Keratinocyte (primary cell): Measurements from ENCODE around the gene PRSS58. TPM values are rescaled to one million over a fixed set of nuclear protein-coding genes. Genes with fewer than 3 reads are reported as not detected.
A peak's percentile ranks its signal among the peaks of the same experiment; 100 is the strongest.

Experiments used
- DNase-seq: peaks from one replicate; pipeline ENCODE4 v3.0.0-alpha.2; 2011; ENCODE audit warnings: low read depth, missing footprints, low spot score
- FAIRE-seq: peaks from 2 replicates; lab custom pipeline; 2011; peaks lifted over from hg19 to GRCh38; lab: Jason Lieb, UNC
- H2AFZ ChIP-seq: 2 replicates; pipeline ENCODE4 v1.6.0; 2012; ENCODE audit warnings: low read length, control low read depth, inconsistent platforms; ENCODE audit not compliant: control insufficient read depth
- H3K27ac ChIP-seq: 2 replicates; pipeline ENCODE4 v1.5.1; 2011; ENCODE audit warnings: low read length; ENCODE audit not compliant: control insufficient read depth, insufficient read depth
- H3K27me3 ChIP-seq: 3 replicates; pipeline ENCODE4 v1.6.0; 2011; ENCODE audit warnings: low read length; ENCODE audit not compliant: control insufficient read depth, insufficient read depth; ENCODE audit errors: extremely low read depth
- H3K36me3 ChIP-seq, 2 experiments: 2 replicates in 1 of 2; 3 replicates in 1 of 2; pipeline ENCODE4 v1.5.1; 2011; ENCODE audit warnings: low read length in 2 of 2, mild to moderate bottlenecking in 1 of 2; ENCODE audit not compliant: control insufficient read depth in 2 of 2, insufficient read depth in 2 of 2; ENCODE audit errors: extremely low read depth in 1 of 2
- H3K4me1 ChIP-seq: 3 replicates; pipeline ENCODE4 v1.5.1; 2011; ENCODE audit warnings: low read length; ENCODE audit not compliant: control insufficient read depth, insufficient read depth; ENCODE audit errors: extremely low read depth
- H3K4me2 ChIP-seq: 3 replicates; pipeline ENCODE4 v1.6.0; 2011; ENCODE audit warnings: low read depth, low read length; ENCODE audit not compliant: control insufficient read depth, insufficient read depth; ENCODE audit errors: extremely low read depth
- H3K4me3 ChIP-seq, 3 experiments: fragments of 200-600 bp in 1 of 3; sonication (generic) in 1 of 3; 2 replicates in 2 of 3; 3 replicates in 1 of 3; pipeline ENCODE4 v1.5.1; 2011 to 2016; ENCODE audit warnings: low read length in 3 of 3, mild to moderate bottlenecking in 3 of 3, control low read depth in 2 of 3, inconsistent platforms in 1 of 3, low read depth in 1 of 3, mixed read lengths in 1 of 3, mixed run types in 1 of 3, moderate library complexity in 1 of 3; ENCODE audit not compliant: control insufficient read depth in 2 of 3, insufficient read depth in 2 of 3; ENCODE audit errors: extremely low read depth in 1 of 3
- H3K79me2 ChIP-seq: 2 replicates; pipeline ENCODE4 v1.6.0; 2012; ENCODE audit warnings: low read length; ENCODE audit not compliant: control insufficient read depth, insufficient read depth
- H3K9ac ChIP-seq: 3 replicates; pipeline ENCODE4 v1.6.0; 2011; ENCODE audit warnings: low read length; ENCODE audit not compliant: control insufficient read depth, insufficient read depth; ENCODE audit errors: extremely low read depth
- H3K9me1 ChIP-seq: 3 replicates; pipeline ENCODE4 v1.6.0; 2011; ENCODE audit warnings: low read length; ENCODE audit not compliant: control insufficient read depth, insufficient read depth; ENCODE audit errors: extremely low read depth
- H3K9me3 ChIP-seq: 2 replicates; pipeline ENCODE4 v1.5.1; 2012; ENCODE audit warnings: low read depth, low read length; ENCODE audit not compliant: control insufficient read depth
- H4K20me1 ChIP-seq: 3 replicates; pipeline ENCODE4 v1.6.0; 2011; ENCODE audit warnings: low read length; ENCODE audit not compliant: control insufficient read depth, insufficient read depth; ENCODE audit errors: extremely low read depth
- EZH2 ChIP-seq: IDR thresholded peaks from one replicate; pipeline ENCODE4 v1.6.1; 2012; ENCODE audit warnings: inconsistent platforms, mild to moderate bottlenecking, low read length, moderate library complexity
- dilution Hi-C: fragments of 300-500 bp; cut with MboI; formaldehyde crosslinking; loops from one replicate; pipeline ENCODE4 v1.7.0; 2020; ENCODE audit warnings: low sequenced_read_pairs; ENCODE audit not compliant: extremely low pct_ligation_motif_present
- polyA plus RNA-seq, 5 experiments: library from polyadenylated mRNA; depleted of rRNA in 3 of 5; stranded (reverse) in 3 of 5; stranded (forward) in 1 of 5; unstranded in 1 of 5; fragments of >200 nt; gene quantifications; 1 replicate in 1 of 5; 2 replicates in 3 of 5; 3 replicates in 1 of 5; pipeline versions ENCODE4 v1.2.1 to v1.2.3, GENCODE V29; 2011 to 2012; ENCODE audit warnings: missing spikeins in 2 of 5, low read depth in 1 of 5, low replicate concordance in 1 of 5
- TF ChIP-seq, protein P1 (sequence below), 3 experiments: IDR thresholded peaks in 1 of 3; conservative IDR thresholded peaks in 1 of 3; optimal IDR thresholded peaks in 1 of 3; 2 replicates in 2 of 3; 3 replicates in 1 of 3; pipeline versions ENCODE3 to v1.5.1; 2011; ENCODE audit warnings: low read length in 3 of 3, mild to moderate bottlenecking in 3 of 3, moderate library complexity in 2 of 3, control low read depth in 1 of 3, inconsistent platforms in 1 of 3; ENCODE audit not compliant: insufficient read depth in 2 of 3; ENCODE audit errors: extremely low read depth in 1 of 3

The PRSS58 gene
- polyA plus RNA-seq, 1 donor (not counting 4 experiments of a cell fraction or from before 2014, with no cell fraction given), result not detected

GRCh38 chr7:142298009-142298408, 40.2 kb upstream of the PRSS58 start:
- Histone ChIP-seq H4K20me1 (no peaks in the 10 kb centered on the region), H2AFZ (no peak overlapping the region), H3K4me3 (no peak overlapping the region), H3K79me2 (no peaks in the 10 kb centered on the region), H3K4me2 (no peak overlapping the region), H3K9ac (no peak overlapping the region), H3K9me1 (no peaks in the 10 kb centered on the region), H3K4me1 (no peaks in the 10 kb centered on the region), H3K27me3 (peaks cover 6% of the 10 kb centered on the region), H3K9me3 (no peaks in the 10 kb centered on the region), H3K27ac (no peak overlapping the region), H3K36me3 (no peaks in the 10 kb centered on the region)
- dilution Hi-C loops, result no loop called here
- FAIRE-seq (no peak), DNase-seq (no peak)
- no peak for TF ChIP-seq EZH2
- TF ChIP-seq, protein P1, sequence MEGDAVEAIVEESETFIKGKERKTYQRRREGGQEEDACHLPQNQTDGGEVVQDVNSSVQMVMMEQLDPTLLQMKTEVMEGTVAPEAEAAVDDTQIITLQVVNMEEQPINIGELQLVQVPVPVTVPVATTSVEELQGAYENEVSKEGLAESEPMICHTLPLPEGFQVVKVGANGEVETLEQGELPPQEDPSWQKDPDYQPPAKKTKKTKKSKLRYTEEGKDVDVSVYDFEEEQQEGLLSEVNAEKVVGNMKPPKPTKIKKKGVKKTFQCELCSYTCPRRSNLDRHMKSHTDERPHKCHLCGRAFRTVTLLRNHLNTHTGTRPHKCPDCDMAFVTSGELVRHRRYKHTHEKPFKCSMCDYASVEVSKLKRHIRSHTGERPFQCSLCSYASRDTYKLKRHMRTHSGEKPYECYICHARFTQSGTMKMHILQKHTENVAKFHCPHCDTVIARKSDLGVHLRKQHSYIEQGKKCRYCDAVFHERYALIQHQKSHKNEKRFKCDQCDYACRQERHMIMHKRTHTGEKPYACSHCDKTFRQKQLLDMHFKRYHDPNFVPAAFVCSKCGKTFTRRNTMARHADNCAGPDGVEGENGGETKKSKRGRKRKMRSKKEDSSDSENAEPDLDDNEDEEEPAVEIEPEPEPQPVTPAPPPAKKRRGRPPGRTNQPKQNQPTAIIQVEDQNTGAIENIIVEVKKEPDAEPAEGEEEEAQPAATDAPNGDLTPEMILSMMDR (optimal IDR thresholded peaks at IDR 0.05 in 1 of 3, IDR thresholded peaks at IDR 0.05 in 1 of 3, conservative IDR thresholded peaks at IDR 0.05 in 1 of 3; ENCODE audit: extremely low read depth in 1 of 3, insufficient read depth in 2 of 3, low read length in 3 of 3), result peak; percentile 54 to 67 (median 60)

DNA sequence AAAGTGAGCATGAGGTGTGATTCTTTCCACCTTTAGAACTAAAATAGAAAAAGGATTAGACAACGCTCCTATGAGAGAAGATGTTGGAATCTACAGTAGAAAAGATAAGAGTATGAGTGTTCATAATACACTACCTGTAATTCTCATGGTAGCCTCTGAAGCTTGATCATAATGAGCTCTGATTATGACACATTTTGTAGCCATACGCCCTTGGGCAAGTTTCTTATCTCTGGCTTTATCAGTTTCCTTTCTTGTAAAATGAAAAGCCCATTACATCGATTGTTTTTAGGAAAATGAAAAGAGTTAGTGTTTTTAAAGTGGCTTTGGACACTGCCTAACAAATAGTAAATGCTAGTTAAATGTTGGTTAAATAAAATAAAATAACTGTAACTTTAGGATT, 22.4 kb upstream of the PRSS58 start:
- H3K4me2 ChIP-seq, result no peak overlapping the region
- FAIRE-seq, result no peak
- H3K36me3 ChIP-seq, result no peaks in the 10 kb centered on the region
- H4K20me1 ChIP-seq, result no peaks in the 10 kb centered on the region
- no peak overlapping the region for H3K27ac ChIP-seq
- H3K4me1 ChIP-seq, result no peaks in the 10 kb centered on the region
- no peaks in the 10 kb centered on the region for H3K79me2 ChIP-seq
- no peak for TF ChIP-seq EZH2
- TF ChIP-seq, protein P1 (optimal IDR thresholded peaks at IDR 0.05 in 1 of 3, IDR thresholded peaks at IDR 0.05 in 1 of 3, conservative IDR thresholded peaks at IDR 0.05 in 1 of 3; ENCODE audit: extremely low read depth in 1 of 3, insufficient read depth in 2 of 3, low read length in 3 of 3), result no peak
- no peak overlapping the region for H2AFZ ChIP-seq
- no peak overlapping the region for H3K9ac ChIP-seq
- H3K9me1 ChIP-seq, result no peaks in the 10 kb centered on the region
- dilution Hi-C loops, result no loop called here
- no peaks in the 10 kb centered on the region for H3K9me3 ChIP-seq
- no peaks in the 10 kb centered on the region for H3K27me3 ChIP-seq
- DNase-seq, result no peak
- no peak overlapping the region for H3K4me3 ChIP-seq
